ENCODE results near the gene ZNF284. TPM values are rescaled to one million over a fixed set of nuclear protein-coding genes. Genes with fewer than 3 reads are reported as not detected.

Gene ZNF284
- total RNA-seq, 4 donors from 2014 or later: 1.3 to 2.9 (median 2.5) TPM

DNA sequence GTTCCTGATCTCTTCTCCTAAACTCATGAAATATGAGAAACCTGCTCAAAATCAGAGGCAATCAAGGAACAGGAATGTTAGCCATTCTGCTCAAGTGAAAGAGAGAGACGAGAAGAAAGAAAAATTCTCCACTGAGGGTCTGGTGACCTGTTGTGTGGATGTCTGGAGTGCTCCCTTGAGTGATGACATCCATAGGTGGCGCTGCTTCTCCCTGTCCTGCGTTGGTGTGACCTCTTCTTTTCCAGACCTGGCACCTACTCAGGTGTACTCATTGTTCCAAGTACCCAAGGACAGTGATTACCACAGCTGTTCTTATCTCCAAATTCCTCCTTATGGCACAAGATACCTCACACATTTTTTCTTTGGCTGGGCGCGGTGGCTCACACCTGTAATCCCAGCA, 16.1 kb upstream of the ZNF284 start:
- intact Hi-C loops (cut with DNase I): loop anchor here (10.0 kb wide), 1 partner anchor 51 kb away; the partner anchor contains the start of gene ZNF230
- Histone ChIP-seq H3K4me3 (no peak overlapping the region), H3K36me3 (peaks cover 22 to 58% (median 43%) of the 10 kb centered on the region in 4 donors), H3K27me3 (peaks cover 0 to 2% (median 0%) of the 10 kb centered on the region in 4 donors), H3K4me1 (peaks cover 14 to 20% (median 17%) of the 10 kb centered on the region in 4 donors), H3K27ac (replicated peaks in 1 of 4) (no peak overlapping the region), H3K9me3 (peaks cover 0 to 15% (median 4%) of the 10 kb centered on the region in 4 donors)
- TF ChIP-seq, protein P1, sequence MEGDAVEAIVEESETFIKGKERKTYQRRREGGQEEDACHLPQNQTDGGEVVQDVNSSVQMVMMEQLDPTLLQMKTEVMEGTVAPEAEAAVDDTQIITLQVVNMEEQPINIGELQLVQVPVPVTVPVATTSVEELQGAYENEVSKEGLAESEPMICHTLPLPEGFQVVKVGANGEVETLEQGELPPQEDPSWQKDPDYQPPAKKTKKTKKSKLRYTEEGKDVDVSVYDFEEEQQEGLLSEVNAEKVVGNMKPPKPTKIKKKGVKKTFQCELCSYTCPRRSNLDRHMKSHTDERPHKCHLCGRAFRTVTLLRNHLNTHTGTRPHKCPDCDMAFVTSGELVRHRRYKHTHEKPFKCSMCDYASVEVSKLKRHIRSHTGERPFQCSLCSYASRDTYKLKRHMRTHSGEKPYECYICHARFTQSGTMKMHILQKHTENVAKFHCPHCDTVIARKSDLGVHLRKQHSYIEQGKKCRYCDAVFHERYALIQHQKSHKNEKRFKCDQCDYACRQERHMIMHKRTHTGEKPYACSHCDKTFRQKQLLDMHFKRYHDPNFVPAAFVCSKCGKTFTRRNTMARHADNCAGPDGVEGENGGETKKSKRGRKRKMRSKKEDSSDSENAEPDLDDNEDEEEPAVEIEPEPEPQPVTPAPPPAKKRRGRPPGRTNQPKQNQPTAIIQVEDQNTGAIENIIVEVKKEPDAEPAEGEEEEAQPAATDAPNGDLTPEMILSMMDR (IDR thresholded peaks at IDR 0.05): no peak
- no peak for TF ChIP-seq EP300 (IDR thresholded peaks at IDR 0.05)
- TF ChIP-seq POLR2AphosphoS5 (IDR thresholded peaks at IDR 0.05): no peak
- TF ChIP-seq POLR2A (IDR thresholded peaks at IDR 0.05; ENCODE audit: low read depth): no peak
- DNase-seq (ENCODE audit: extremely low spot score): no peak
- whole genome bisulfite sequencing: 91% methylated on average over 3 of the region's 5 CpGs

DNA sequence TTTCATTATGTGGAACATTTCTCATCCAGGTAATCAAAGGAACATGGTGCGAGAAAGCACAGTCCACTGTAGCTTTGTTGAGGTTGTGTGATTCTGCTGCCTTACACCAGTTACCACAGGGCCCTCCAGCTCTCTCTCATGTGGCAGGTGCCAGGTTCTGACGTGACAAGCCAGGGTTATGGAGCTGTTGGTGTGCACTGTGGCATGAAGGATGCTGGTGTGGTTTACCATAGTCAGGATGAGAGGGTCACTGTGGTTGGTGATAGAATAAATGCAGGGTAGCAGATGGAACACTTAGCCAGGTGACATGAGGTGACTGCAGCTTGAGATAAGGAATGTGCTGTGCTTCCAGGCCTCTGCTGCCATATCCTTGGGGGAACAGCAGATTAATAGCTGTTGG, 12.7 kb upstream of the ZNF284 start:
- no peak for DNase-seq (ENCODE audit: extremely low spot score)
- WGBS: 100% methylated on average over 2 of the region's 2 CpGs
- Histone ChIP-seq H3K4me1 (no peaks in the 10 kb centered on the region), H3K36me3 (peaks cover 45 to 92% (median 77%) of the 10 kb centered on the region in 4 donors), H3K9me3 (peaks cover 0 to 29% (median 8%) of the 10 kb centered on the region in 4 donors), H3K27ac (replicated peaks in 1 of 4) (no peak overlapping the region), H3K4me3 (no peak overlapping the region), H3K27me3 (no peaks in the 10 kb centered on the region)
- TF ChIP-seq POLR2A (IDR thresholded peaks at IDR 0.05; ENCODE audit: low read depth) (no peak), EP300 (IDR thresholded peaks at IDR 0.05) (no peak), POLR2AphosphoS5 (IDR thresholded peaks at IDR 0.05) (no peak)
- TF ChIP-seq, protein P1 (IDR thresholded peaks at IDR 0.05): no peak
- intact Hi-C loops (cut with DNase I): loop anchor here (10.0 kb wide), 1 partner anchor 54 kb away; the partner anchor contains the start of gene ZNF230

DNA sequence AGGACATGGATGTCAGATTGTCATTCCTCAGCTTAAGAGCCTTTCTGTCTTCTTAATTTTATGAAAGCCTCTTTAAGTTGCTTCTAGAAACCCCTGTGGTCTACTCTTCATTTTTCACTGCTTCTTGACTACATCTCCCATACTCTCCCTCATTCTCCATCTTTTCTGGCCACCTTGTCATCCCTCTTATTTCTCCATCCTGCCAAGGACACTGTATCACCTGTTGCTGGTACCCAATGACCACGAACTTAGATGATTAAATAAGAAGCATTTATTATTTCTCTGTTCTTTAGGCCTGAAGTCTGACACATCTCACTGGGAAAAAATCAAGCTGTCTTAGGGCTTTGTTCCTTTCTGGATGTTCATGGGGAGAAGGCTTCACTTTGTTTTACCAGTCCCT, 10.9 kb upstream of the ZNF284 start:
- no peak for DNase-seq (ENCODE audit: extremely low spot score)
- 88% methylated on average over 1 of the region's 1 CpG for WGBS
- H3K27ac ChIP-seq (replicated peaks in 1 of 4): no peak overlapping the region
- no peaks in the 10 kb centered on the region for H3K4me1 ChIP-seq
- intact Hi-C loops (cut with DNase I): no loop called here
- H3K36me3 ChIP-seq: peaks cover 41 to 95% (median 77%) of the 10 kb centered on the region in 4 donors
- peaks cover 0 to 46% (median 20%) of the 10 kb centered on the region in 4 donors for H3K9me3 ChIP-seq
- no peak overlapping the region for H3K4me3 ChIP-seq
- H3K27me3 ChIP-seq: no peaks in the 10 kb centered on the region
- TF ChIP-seq EP300 (IDR thresholded peaks at IDR 0.05): no peak

DNA sequence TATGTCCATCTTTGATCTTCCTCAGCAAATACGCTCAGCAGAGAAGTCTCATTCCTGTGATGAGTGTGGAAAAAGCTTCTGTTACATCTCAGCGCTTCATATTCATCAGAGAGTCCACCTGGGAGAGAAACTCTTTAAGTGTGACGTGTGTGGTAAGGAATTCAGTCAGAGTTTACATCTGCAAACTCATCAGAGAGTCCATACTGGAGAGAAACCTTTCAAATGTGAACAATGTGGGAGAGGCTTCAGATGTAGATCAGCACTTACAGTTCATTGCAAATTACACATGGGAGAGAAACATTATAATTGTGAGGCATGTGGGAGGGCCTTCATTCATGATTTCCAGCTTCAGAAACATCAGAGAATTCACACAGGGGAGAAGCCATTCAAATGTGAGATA, 5.7 kb upstream of the ZNF284 start:
- Histone ChIP-seq H3K27me3 (no peaks in the 10 kb centered on the region), H3K36me3 (peaks cover 29 to 68% (median 58%) of the 10 kb centered on the region in 4 donors), H3K9me3 (peaks cover 0 to 66% (median 38%) of the 10 kb centered on the region in 4 donors), H3K4me1 (peaks cover 0 to 3% (median 1%) of the 10 kb centered on the region in 4 donors), H3K4me3 (no peak overlapping the region), H3K27ac (replicated peaks in 1 of 4) (no peak overlapping the region)
- DNase-seq (ENCODE audit: extremely low spot score): no peak
- intact Hi-C loops (cut with DNase I): no loop called here
- 77% methylated on average over 3 of the region's 3 CpGs for WGBS
- TF ChIP-seq POLR2AphosphoS5 (IDR thresholded peaks at IDR 0.05): no peak
- TF ChIP-seq POLR2A (IDR thresholded peaks at IDR 0.05; ENCODE audit: low read depth): no peak
- no peak for TF ChIP-seq EP300 (IDR thresholded peaks at IDR 0.05)
- TF ChIP-seq, protein P1 (IDR thresholded peaks at IDR 0.05): no peak

DNA sequence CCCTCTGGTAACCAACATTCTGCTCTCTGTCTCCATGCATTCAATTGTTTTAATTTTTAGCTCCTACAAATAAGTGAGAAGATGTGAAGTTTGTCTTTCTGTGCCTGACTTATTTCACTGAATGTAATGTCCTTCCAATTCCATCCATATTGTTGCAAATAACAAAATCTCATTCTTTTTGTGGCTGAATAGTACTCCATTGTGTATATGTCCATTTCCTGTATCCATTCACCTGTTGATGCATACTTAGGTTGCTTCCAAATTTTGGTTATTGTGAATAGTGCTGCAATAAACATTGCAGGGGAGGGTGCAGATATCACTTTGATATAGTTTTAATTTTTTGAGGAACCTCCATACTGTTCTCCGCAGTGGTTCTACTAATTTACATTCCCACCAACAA, 2.5 kb upstream of the ZNF284 start:
- Histone ChIP-seq H3K27ac (replicated peaks in 1 of 4) (no peak overlapping the region), H3K36me3 (peaks cover 10 to 37% (median 28%) of the 10 kb centered on the region in 4 donors), H3K4me1 (peaks cover 13 to 20% (median 16%) of the 10 kb centered on the region in 4 donors), H3K27me3 (no peaks in the 10 kb centered on the region), H3K9me3 (peaks cover 0 to 51% (median 33%) of the 10 kb centered on the region in 4 donors), H3K4me3 (no peak overlapping the region)
- DNase-seq (ENCODE audit: extremely low spot score): no peak
- 100% methylated on average over 1 of the region's 1 CpG for WGBS
- intact Hi-C loops (cut with DNase I): no loop called here
- TF ChIP-seq POLR2A (IDR thresholded peaks at IDR 0.05; ENCODE audit: low read depth) (no peak), POLR2AphosphoS5 (IDR thresholded peaks at IDR 0.05) (no peak), EP300 (IDR thresholded peaks at IDR 0.05) (no peak)
- TF ChIP-seq, protein P1 (IDR thresholded peaks at IDR 0.05): no peak
